ENCODE measurements around the gene MSI2. TPM values are rescaled to one million over a fixed set of nuclear protein-coding genes. Genes with fewer than 3 reads are reported as not detected.

Gene MSI2
- total RNA-seq, 1 donor from 2014 or later = 31.3 TPM

- TF ChIP-seq, protein P1, sequence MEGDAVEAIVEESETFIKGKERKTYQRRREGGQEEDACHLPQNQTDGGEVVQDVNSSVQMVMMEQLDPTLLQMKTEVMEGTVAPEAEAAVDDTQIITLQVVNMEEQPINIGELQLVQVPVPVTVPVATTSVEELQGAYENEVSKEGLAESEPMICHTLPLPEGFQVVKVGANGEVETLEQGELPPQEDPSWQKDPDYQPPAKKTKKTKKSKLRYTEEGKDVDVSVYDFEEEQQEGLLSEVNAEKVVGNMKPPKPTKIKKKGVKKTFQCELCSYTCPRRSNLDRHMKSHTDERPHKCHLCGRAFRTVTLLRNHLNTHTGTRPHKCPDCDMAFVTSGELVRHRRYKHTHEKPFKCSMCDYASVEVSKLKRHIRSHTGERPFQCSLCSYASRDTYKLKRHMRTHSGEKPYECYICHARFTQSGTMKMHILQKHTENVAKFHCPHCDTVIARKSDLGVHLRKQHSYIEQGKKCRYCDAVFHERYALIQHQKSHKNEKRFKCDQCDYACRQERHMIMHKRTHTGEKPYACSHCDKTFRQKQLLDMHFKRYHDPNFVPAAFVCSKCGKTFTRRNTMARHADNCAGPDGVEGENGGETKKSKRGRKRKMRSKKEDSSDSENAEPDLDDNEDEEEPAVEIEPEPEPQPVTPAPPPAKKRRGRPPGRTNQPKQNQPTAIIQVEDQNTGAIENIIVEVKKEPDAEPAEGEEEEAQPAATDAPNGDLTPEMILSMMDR (IDR thresholded peaks at IDR 0.05) = no peak
- Histone ChIP-seq H3K27ac (no peak overlapping the region), H3K36me3 (no peaks in the 10 kb centered on the region), H3K4me1 (no peaks in the 10 kb centered on the region), H3K9me3 (no peaks in the 10 kb centered on the region), H3K4me3 (no peak overlapping the region), H3K27me3 (no peaks in the 10 kb centered on the region)
- ATAC-seq (no peak), DNase-seq (no peak)
- intact Hi-C loops (cut with DNase I) = no loop called here
These were observed 329.9 kb downstream of the MSI2 start for GRCh38 chr17:57586196-57586740.

GRCh38 chr17:57586742-57587141 lies 330.4 kb downstream of the MSI2 start:
- TF ChIP-seq, protein P1 (IDR thresholded peaks at IDR 0.05) = no peak
- DNase-seq (no peak), ATAC-seq (no peak)

GRCh38 chr17:57587193-57587969 lies 331.1 kb downstream of the MSI2 start:
- TF ChIP-seq, protein P1 (IDR thresholded peaks at IDR 0.05) = no peak
- DNase-seq = no peak
- no peaks in the 10 kb centered on the region for H3K4me1 ChIP-seq

More at GRCh38 chr17:57586742-57587141, 330.4 kb downstream of the MSI2 start:
- no peaks in the 10 kb centered on the region for H3K27me3 ChIP-seq
- H3K4me1 ChIP-seq = no peaks in the 10 kb centered on the region
- H3K4me3 ChIP-seq = no peak overlapping the region
- no peaks in the 10 kb centered on the region for H3K9me3 ChIP-seq
- H3K27ac ChIP-seq = no peak overlapping the region
- intact Hi-C loops (cut with DNase I) = no loop called here
- H3K36me3 ChIP-seq = no peaks in the 10 kb centered on the region

GRCh38 chr17:57588086-57588485 lies 331.8 kb downstream of the MSI2 start:
- TF ChIP-seq, protein P1 (IDR thresholded peaks at IDR 0.05) = no peak
- Histone ChIP-seq H3K27me3 (no peaks in the 10 kb centered on the region), H3K9me3 (no peaks in the 10 kb centered on the region), H3K4me3 (no peak overlapping the region), H3K27ac (no peak overlapping the region), H3K36me3 (no peaks in the 10 kb centered on the region), H3K4me1 (no peaks in the 10 kb centered on the region)
- intact Hi-C loops (cut with DNase I) = no loop called here
- ATAC-seq (no peak), DNase-seq (no peak)

More at GRCh38 chr17:57587193-57587969, 331.1 kb downstream of the MSI2 start:
- no peaks in the 10 kb centered on the region for H3K9me3 ChIP-seq
- H3K4me3 ChIP-seq = no peak overlapping the region
- H3K27me3 ChIP-seq = no peaks in the 10 kb centered on the region
- no peak overlapping the region for H3K27ac ChIP-seq
- intact Hi-C loops (cut with DNase I) = no loop called here
- no peak for ATAC-seq
- no peaks in the 10 kb centered on the region for H3K36me3 ChIP-seq

DNA sequence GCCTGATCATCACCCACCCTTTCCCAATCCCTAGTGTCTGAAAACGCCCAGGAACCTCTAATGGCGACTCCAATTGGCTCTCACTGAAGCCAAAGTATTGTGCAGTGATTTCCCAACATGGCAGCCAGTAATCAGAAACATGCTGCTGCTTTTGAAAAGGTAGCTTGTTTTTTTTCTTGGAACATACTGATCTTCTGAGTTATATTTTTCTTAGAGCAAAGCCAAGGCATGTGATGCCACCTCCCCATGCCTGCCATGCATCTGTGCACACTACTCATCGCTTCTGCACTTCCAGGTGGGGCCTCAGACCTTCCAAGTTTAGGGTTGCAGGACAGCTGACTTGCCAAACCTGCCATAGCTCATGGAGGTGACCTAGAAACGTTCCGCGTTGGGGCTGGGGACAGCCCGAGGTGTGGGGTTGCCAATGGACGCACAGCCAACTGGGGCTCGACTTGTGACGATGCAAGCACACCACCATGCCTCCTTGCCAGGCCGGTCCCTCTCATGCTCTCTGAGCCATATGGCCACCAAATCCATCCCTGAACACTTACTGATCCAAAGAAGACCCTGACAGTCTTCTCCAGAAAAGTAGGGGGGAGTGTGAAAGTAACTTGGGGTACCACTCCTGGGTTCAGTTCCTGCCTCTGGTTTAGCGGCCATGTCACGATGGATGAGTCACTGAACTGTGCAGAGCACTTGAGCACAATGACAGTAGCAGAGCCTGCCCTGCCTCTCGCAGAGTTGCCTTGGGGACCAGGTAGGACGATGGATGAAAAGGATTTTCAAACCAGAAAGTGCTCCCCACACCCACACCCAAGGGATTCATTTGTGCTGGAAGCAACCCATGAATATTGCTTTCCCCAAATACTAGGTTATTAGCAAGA lies 333.1 kb downstream of the MSI2 start:
- Histone ChIP-seq H3K36me3 (no peaks in the 10 kb centered on the region), H3K4me1 (no peaks in the 10 kb centered on the region), H3K9me3 (no peaks in the 10 kb centered on the region), H3K4me3 (no peak overlapping the region), H3K27ac (no peak overlapping the region), H3K27me3 (no peaks in the 10 kb centered on the region)
- ATAC-seq (no peak), DNase-seq (peak; percentile 49)
- intact Hi-C loops (cut with DNase I) = no loop called here
- TF ChIP-seq, protein P1 (IDR thresholded peaks at IDR 0.05) = no peak

All from upper lobe of right lung (tissue), 1 donor.